Muscle layer of colon (tissue), 2 donors: ENCODE measurements around the gene PDE3A.

Source experiments
- H3K27ac ChIP-seq: one replicate; pipeline ENCODE4 v1.7.0; 2013; ENCODE audit warnings: low read depth, mild to moderate bottlenecking, low read length, moderate library complexity
- H3K27me3 ChIP-seq, 2 donors: one replicate each; pipeline ENCODE4 v1.7.0; 2013; ENCODE audit warnings: low read length in 2 of 2, mild to moderate bottlenecking in 2 of 2; ENCODE audit not compliant: insufficient read depth in 2 of 2, control insufficient read depth in 1 of 2
- H3K36me3 ChIP-seq: one replicate; pipeline ENCODE4 v1.7.0; 2013; ENCODE audit warnings: mild to moderate bottlenecking, low read length; ENCODE audit not compliant: insufficient read depth
- H3K4me1 ChIP-seq: one replicate; pipeline ENCODE4 v1.7.0; 2013; ENCODE audit warnings: mild to moderate bottlenecking, low read length; ENCODE audit not compliant: insufficient read depth
- H3K4me3 ChIP-seq, 2 donors: one replicate each; pipeline ENCODE4 v1.7.0; 2013; ENCODE audit warnings: low read length in 2 of 2, low read depth in 1 of 2, mild to moderate bottlenecking in 1 of 2, moderate library complexity in 1 of 2
- H3K9ac ChIP-seq: one replicate; pipeline ENCODE4 v1.7.0; 2013; ENCODE audit warnings: low read length
- H3K9me3 ChIP-seq: one replicate; pipeline ENCODE4 v1.7.0; 2013; ENCODE audit warnings: mild to moderate bottlenecking, low read length
- donor health status: abdominal sarcoma.
- donor health status: Adenocarcinoma of cecum.

PDE3A gene

GRCh38 chr12:20426957-20427356, 58.6 kb downstream of the PDE3A start:
- no peaks in the 10 kb centered on the region for H3K36me3 ChIP-seq
- H3K4me3 ChIP-seq = no peak overlapping the region
- H3K27ac ChIP-seq = no peak overlapping the region
- H3K9me3 ChIP-seq = no peaks in the 10 kb centered on the region
- H3K9ac ChIP-seq = no peak overlapping the region
- no peaks in the 10 kb centered on the region for H3K27me3 ChIP-seq
- H3K4me1 ChIP-seq = peaks cover 26% of the 10 kb centered on the region

- peak overlapping the region; percentile 26 for H3K27ac ChIP-seq
- peaks cover 32% of the 10 kb centered on the region for H3K4me1 ChIP-seq
- no peak overlapping the region for H3K4me3 ChIP-seq
Measured at GRCh38 chr12:20429852-20430251, 61.5 kb downstream of the PDE3A start.

GRCh38 chr12:20432290-20432689, 64.0 kb downstream of the PDE3A start:
- no peak overlapping the region for H3K27ac ChIP-seq
- H3K9me3 ChIP-seq = no peaks in the 10 kb centered on the region
- H3K4me3 ChIP-seq = no peak overlapping the region
- no peak overlapping the region for H3K9ac ChIP-seq
- H3K36me3 ChIP-seq = no peaks in the 10 kb centered on the region
- peaks cover 51% of the 10 kb centered on the region for H3K4me1 ChIP-seq
- no peaks in the 10 kb centered on the region for H3K27me3 ChIP-seq

More at GRCh38 chr12:20429852-20430251, 61.5 kb downstream of the PDE3A start:
- Histone ChIP-seq H3K27me3 (no peaks in the 10 kb centered on the region), H3K9me3 (no peaks in the 10 kb centered on the region), H3K36me3 (no peaks in the 10 kb centered on the region), H3K9ac (no peak overlapping the region)

GRCh38 chr12:20434996-20435395, 66.7 kb downstream of the PDE3A start:
- Histone ChIP-seq H3K9ac (no peak overlapping the region), H3K4me1 (peaks cover 61% of the 10 kb centered on the region), H3K27ac (no peak overlapping the region), H3K4me3 (no peak overlapping the region), H3K27me3 (no peaks in the 10 kb centered on the region), H3K36me3 (no peaks in the 10 kb centered on the region), H3K9me3 (no peaks in the 10 kb centered on the region)

DNA sequence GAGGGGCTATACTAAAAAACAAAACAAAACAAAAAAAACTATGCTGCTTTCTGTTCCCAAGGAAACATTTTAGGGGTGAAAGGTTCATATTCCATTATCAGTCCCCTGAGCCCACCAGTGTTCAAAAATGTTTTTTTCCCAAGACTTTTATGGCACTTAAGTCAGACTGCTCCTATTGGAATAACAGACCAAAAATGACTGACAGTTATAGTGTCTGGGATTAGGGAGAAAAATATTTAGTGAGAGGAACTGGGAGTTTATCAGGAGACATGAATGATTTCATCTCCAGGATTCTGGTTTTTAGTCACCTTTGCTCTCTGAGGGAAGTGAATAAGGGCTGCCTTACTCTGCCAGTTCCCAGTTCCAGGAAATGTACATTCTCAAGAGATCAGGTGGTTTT, 68.0 kb downstream of the PDE3A start:
- no peak overlapping the region for H3K4me3 ChIP-seq
- H3K4me1 ChIP-seq = peaks cover 60% of the 10 kb centered on the region
- H3K36me3 ChIP-seq = no peaks in the 10 kb centered on the region
- H3K27ac ChIP-seq = no peak overlapping the region
- H3K9ac ChIP-seq = no peak overlapping the region
- no peaks in the 10 kb centered on the region for H3K27me3 ChIP-seq
- H3K9me3 ChIP-seq = no peaks in the 10 kb centered on the region

GRCh38 chr12:20438299-20438779, 70.0 kb downstream of the PDE3A start:
- H3K4me1 ChIP-seq = peaks cover 72% of the 10 kb centered on the region
- H3K9me3 ChIP-seq = no peaks in the 10 kb centered on the region
- H3K9ac ChIP-seq = no peak overlapping the region
- no peak overlapping the region for H3K27ac ChIP-seq
- no peaks in the 10 kb centered on the region for H3K27me3 ChIP-seq
- no peaks in the 10 kb centered on the region for H3K36me3 ChIP-seq
- no peak overlapping the region for H3K4me3 ChIP-seq

DNA sequence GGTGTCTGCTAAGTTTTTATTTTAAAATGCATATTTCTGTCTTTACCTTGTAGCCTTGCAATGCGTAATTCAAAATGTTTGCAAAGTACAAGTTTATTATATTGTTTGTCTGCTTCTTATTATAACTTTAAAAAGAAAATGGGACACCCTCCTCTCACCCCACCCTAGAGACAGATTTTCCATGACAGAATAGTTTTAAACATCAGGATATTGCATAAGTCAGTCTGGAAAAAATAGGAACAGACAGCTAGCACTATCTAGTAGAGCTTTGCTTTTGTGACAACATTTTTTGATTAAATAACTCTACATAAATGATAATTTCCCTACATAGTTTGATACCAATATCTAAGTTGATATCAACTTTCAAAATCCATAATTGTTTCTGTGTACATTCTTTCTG, 71.3 kb downstream of the PDE3A start:
- H3K36me3 ChIP-seq = no peaks in the 10 kb centered on the region
- no peaks in the 10 kb centered on the region for H3K9me3 ChIP-seq
- H3K27ac ChIP-seq = no peak overlapping the region
- H3K9ac ChIP-seq = no peak overlapping the region
- H3K4me1 ChIP-seq = peaks cover 77% of the 10 kb centered on the region
- no peak overlapping the region for H3K4me3 ChIP-seq
- no peaks in the 10 kb centered on the region for H3K27me3 ChIP-seq

DNA sequence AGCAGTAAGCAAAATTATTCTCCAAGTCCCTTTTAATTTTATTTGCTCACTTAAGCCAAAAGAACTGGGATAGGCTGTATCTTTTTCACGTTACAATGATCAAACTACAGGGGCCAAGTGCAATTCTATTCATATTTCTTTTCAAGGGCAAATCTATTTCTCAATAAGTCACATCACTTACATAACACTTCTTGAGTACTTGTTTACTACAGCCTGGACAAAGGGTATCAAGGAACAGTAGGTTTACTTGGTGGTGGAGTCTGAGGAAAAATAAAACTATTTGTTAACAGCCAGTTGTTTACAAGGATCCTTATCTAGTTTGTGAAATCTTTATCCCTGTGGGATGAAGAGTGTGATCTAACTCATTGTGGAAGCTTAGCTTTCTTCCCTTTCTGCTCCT, 72.1 kb downstream of the PDE3A start:
- H3K9me3 ChIP-seq = no peaks in the 10 kb centered on the region
- H3K27ac ChIP-seq = no peak overlapping the region
- H3K4me3 ChIP-seq = no peak overlapping the region
- no peaks in the 10 kb centered on the region for H3K27me3 ChIP-seq
- H3K9ac ChIP-seq = no peak overlapping the region
- H3K4me1 ChIP-seq = peaks cover 82% of the 10 kb centered on the region
- H3K36me3 ChIP-seq = no peaks in the 10 kb centered on the region

DNA sequence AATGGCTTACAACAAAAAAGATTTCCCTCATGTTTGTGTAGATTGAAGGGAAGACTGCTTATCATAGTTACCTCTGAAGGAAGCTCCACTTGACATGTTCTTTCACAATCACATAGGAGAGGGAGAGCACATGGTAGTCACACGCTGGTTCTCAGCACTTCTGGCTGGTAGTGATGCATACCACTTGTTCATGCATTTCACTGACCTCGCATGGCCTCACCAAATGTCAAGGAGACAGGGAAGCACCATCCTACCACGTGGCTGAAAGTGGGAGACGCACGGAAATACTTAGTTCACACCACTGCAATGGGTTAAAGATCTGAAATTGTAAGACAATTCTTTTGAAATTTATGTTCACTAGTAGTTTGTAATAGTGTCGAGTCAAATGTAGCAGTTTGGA, 74.0 kb downstream of the PDE3A start:
- H3K27ac ChIP-seq = no peak overlapping the region
- no peaks in the 10 kb centered on the region for H3K9me3 ChIP-seq
- H3K4me1 ChIP-seq = peaks cover 71% of the 10 kb centered on the region
- H3K36me3 ChIP-seq = no peaks in the 10 kb centered on the region
- no peak overlapping the region for H3K9ac ChIP-seq
- H3K27me3 ChIP-seq = no peaks in the 10 kb centered on the region
- no peak overlapping the region for H3K4me3 ChIP-seq

GRCh38 chr12:20443255-20443654, 74.9 kb downstream of the PDE3A start:
- Histone ChIP-seq H3K27ac (no peak overlapping the region), H3K27me3 (no peaks in the 10 kb centered on the region), H3K9me3 (no peaks in the 10 kb centered on the region), H3K9ac (no peak overlapping the region), H3K4me3 (no peak overlapping the region), H3K36me3 (no peaks in the 10 kb centered on the region), H3K4me1 (peaks cover 62% of the 10 kb centered on the region)

- Histone ChIP-seq H3K27ac (no peak overlapping the region), H3K36me3 (no peaks in the 10 kb centered on the region), H3K4me1 (peaks cover 57% of the 10 kb centered on the region), H3K9me3 (no peaks in the 10 kb centered on the region), H3K4me3 (no peak overlapping the region), H3K27me3 (no peaks in the 10 kb centered on the region), H3K9ac (no peak overlapping the region)
Measured at GRCh38 chr12:20443792-20444191, 75.5 kb downstream of the PDE3A start.

DNA sequence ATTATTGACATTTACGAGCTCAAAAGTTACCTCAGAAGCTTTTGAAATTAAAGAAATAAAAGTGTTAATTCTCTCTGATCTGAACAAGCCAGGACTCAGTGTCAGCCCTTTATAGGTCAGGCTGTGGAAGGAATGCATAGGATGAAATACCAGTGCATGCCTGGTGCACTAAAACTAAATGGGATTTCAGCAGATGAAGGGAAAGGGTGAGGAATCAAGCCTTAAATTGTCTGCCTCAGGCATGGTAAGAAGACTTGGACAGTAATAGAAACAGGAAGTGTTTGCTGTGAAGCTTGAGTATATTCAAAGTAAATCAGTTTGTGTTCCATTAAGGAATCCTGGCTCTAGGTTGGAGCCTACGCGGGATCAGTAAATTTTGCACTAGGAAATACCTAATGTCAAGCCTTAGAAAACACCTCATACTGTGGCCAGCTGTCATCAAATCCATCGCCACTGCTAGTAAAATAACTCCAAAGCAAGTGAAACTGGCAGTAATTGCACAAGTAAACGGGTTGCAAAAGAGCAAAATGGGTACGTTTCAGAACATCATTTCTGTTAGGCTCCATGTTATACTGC, 76.3 kb downstream of the PDE3A start:
- peak overlapping the region in 1 of 2 donors; percentile 10 for H3K4me3 ChIP-seq
- H3K4me1 ChIP-seq = peaks cover 51% of the 10 kb centered on the region
- no peaks in the 10 kb centered on the region for H3K9me3 ChIP-seq
- no peaks in the 10 kb centered on the region for H3K36me3 ChIP-seq
- H3K27me3 ChIP-seq = no peaks in the 10 kb centered on the region
- H3K9ac ChIP-seq = no peak overlapping the region
- no peak overlapping the region for H3K27ac ChIP-seq
